ENCODE measurements around the gene AKAP8L.

Gene AKAP8L

GRCh38 chr19:15418579-15419412, at the start of gene AKAP8L:
AKAP8L (minus strand) TSS chr19:15418988; CDS start chr19:15418923, 65 bp downstream.
- peak; percentile 99 for DNase-seq

GRCh38 chr19:15467734-15468214, 49.0 kb upstream of the AKAP8L start:
- no peak for DNase-seq

- peak; percentile 68 for DNase-seq
These were observed 48.3 kb upstream of the AKAP8L start for GRCh38 chr19:15466851-15467733.

GRCh38 chr19:15464394-15465385, 45.9 kb upstream of the AKAP8L start, which contains the start of gene RASAL3:
RASAL3 (minus strand) TSS chr19:15464544; CDS start chr19:15464358, 186 bp downstream.
- DNase-seq = peak; percentile 67

GRCh38 chr19:15463861-15464371, 45.1 kb upstream of the AKAP8L start:
- peak; percentile 79 for DNase-seq

GRCh38 chr19:15461694-15462093, 42.9 kb upstream of the AKAP8L start:
- DNase-seq = no peak

- no peak for DNase-seq
These were observed 39.1 kb upstream of the AKAP8L start for GRCh38 chr19:15457701-15458484.

GRCh38 chr19:15456871-15457700, 38.3 kb upstream of the AKAP8L start:
- no peak for DNase-seq

GRCh38 chr19:15456441-15456840, 37.7 kb upstream of the AKAP8L start:
- no peak for DNase-seq

GRCh38 chr19:15455996-15456395, 37.2 kb upstream of the AKAP8L start:
- no peak for DNase-seq

- no peak for DNase-seq
These were observed 35.4 kb upstream of the AKAP8L start for GRCh38 chr19:15453906-15454860.

GRCh38 chr19:15453091-15453578, 34.3 kb upstream of the AKAP8L start:
- DNase-seq = no peak

- DNase-seq = no peak
These were observed 33.6 kb upstream of the AKAP8L start for GRCh38 chr19:15452111-15453047.

- DNase-seq = no peak
These were observed 31.7 kb upstream of the AKAP8L start for GRCh38 chr19:15450528-15450890.

- peak; percentile 87 for DNase-seq
These were observed 31.1 kb upstream of the AKAP8L start, which contains the start of gene WIZ for GRCh38 chr19:15449620-15450527. WIZ (minus strand) TSS chr19:15449956; CDS start chr19:15448307, 1,649 bp downstream.
